AG09309 (cell line): ENCODE measurements around the gene AKR1A1.

Experiments used
- DNase-seq: peaks from one replicate; pipeline ENCODE4 v3.0.0-alpha.2; 2010; ENCODE audit warnings: low read depth
- H3K4me3 ChIP-seq: 2 replicates; pipeline ENCODE4 v1.5.1; 2011; ENCODE audit warnings: mild to moderate bottlenecking, low read depth, low read length, moderate library complexity; ENCODE audit not compliant: control insufficient read depth
- CTCF ChIP-seq: IDR thresholded peaks from 2 replicates; pipeline ENCODE4 v1.5.1; 2011; ENCODE audit warnings: mild to moderate bottlenecking, low read depth, low read length, inconsistent platforms; ENCODE audit not compliant: insufficient read depth, control insufficient read depth; ENCODE audit errors: missing control alignments

Gene AKR1A1

GRCh38 chr1:45617618-45618017 lies 67.0 kb downstream of the AKR1A1 start:
- no peak for TF ChIP-seq CTCF
- no peak overlapping the region for H3K4me3 ChIP-seq
- DNase-seq = no peak

GRCh38 chr1:45619149-45619921 lies 68.7 kb downstream of the AKR1A1 start:
- no peak overlapping the region for H3K4me3 ChIP-seq
- TF ChIP-seq CTCF = no peak
- DNase-seq = no peak
